GM10248 (cell line): ENCODE results near the gene KCNMA1.

Experiments used
- CTCF ChIA-PET: fragments of 300-600 bp; sonication (Branson Sonifier 250); formaldehyde crosslinking; extraction: SDS; loops from one replicate; lab custom pipeline; 2021; ENCODE audit warnings: antibody characterized with exemption; lab: Yijun Ruan, JAX
- POLR2A ChIA-PET: fragments of 350-650 bp; sonication (Branson Sonifier 250); formaldehyde crosslinking; extraction: SDS; loops from one replicate; lab custom pipeline; 2020; ENCODE audit warnings: antibody characterized with exemption; lab: Yijun Ruan, JAX
- DNase-seq: peaks from one replicate; pipeline ENCODE4 v3.0.0; 2012; ENCODE audit errors: extremely low spot score
- TF ChIP-seq, protein P1 (sequence below): IDR thresholded peaks from 2 replicates; pipeline ENCODE4 v1.5.1; 2012; ENCODE audit warnings: mild to moderate bottlenecking, low read depth; ENCODE audit errors: extremely low read depth, missing control alignments, control extremely low read depth

KCNMA1 gene

DNA sequence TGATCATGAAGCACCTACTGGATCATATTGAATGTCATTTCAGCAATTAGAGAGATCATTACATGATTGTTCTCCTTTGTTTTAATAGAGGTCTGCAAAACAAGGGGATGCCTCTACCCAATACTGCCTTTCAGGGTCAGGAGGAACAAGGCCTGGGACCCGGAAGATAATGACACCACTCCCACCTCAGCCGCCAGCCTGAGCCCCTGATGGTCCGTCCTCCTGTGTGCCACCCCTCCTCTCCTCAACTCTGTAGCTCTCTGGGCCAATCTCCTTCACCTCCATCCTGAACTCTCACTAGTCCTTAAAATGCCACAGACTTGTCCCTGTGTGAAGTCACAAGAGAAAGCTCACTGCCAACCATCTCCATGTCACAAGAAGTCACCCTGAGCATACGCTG lies 38.0 kb downstream of the KCNMA1 start:
- POLR2A ChIA-PET, result no interaction called here
- TF ChIP-seq, protein P1, sequence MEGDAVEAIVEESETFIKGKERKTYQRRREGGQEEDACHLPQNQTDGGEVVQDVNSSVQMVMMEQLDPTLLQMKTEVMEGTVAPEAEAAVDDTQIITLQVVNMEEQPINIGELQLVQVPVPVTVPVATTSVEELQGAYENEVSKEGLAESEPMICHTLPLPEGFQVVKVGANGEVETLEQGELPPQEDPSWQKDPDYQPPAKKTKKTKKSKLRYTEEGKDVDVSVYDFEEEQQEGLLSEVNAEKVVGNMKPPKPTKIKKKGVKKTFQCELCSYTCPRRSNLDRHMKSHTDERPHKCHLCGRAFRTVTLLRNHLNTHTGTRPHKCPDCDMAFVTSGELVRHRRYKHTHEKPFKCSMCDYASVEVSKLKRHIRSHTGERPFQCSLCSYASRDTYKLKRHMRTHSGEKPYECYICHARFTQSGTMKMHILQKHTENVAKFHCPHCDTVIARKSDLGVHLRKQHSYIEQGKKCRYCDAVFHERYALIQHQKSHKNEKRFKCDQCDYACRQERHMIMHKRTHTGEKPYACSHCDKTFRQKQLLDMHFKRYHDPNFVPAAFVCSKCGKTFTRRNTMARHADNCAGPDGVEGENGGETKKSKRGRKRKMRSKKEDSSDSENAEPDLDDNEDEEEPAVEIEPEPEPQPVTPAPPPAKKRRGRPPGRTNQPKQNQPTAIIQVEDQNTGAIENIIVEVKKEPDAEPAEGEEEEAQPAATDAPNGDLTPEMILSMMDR, result no peak
- CTCF ChIA-PET, result interaction anchor here (0.8 to 2.1 kb wide), 3 partner anchors 13 to 60 kb away, joined by 3 to 4 read pairs (median 3); no protein-coding TSS in a partner anchor
- DNase-seq, result no peak

- ChIA-PET POLR2A (no interaction called here), CTCF (interaction anchor here (1.1 kb wide), 1 partner anchor 16 kb away, joined by 3 read pairs; no protein-coding TSS in a partner anchor)
- TF ChIP-seq, protein P1, result no peak
- DNase-seq, result no peak
These were observed 39.0 kb downstream of the KCNMA1 start for GRCh38 chr10:77598606-77599005.

GRCh38 chr10:77597560-77597959 lies 40.0 kb downstream of the KCNMA1 start:
- no peak for DNase-seq
- CTCF ChIA-PET, result no interaction called here
- POLR2A ChIA-PET, result no interaction called here
- TF ChIP-seq, protein P1, result no peak

DNA sequence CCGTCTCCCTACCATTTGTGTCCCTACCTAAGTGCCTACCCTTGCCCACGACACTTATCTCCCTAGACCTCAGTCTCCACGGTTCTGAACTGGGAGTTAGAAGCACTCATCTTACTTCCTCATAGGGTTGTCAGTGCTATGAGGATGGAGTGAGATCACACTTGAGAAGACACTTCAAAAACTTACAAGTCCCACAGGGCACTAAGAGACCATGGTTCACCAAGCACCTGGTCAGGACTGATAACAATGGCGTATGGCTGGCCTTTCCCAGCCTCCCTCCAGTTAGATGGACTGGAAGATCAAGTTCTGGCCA lies 43.2 kb downstream of the KCNMA1 start:
- ChIA-PET POLR2A (no interaction called here), CTCF (interaction anchor here (0.7 to 1.2 kb wide), 2 partner anchors 47 to 117 kb away, joined by 3 read pairs; no protein-coding TSS in a partner anchor)
- TF ChIP-seq, protein P1, result no peak
- no peak for DNase-seq

DNA sequence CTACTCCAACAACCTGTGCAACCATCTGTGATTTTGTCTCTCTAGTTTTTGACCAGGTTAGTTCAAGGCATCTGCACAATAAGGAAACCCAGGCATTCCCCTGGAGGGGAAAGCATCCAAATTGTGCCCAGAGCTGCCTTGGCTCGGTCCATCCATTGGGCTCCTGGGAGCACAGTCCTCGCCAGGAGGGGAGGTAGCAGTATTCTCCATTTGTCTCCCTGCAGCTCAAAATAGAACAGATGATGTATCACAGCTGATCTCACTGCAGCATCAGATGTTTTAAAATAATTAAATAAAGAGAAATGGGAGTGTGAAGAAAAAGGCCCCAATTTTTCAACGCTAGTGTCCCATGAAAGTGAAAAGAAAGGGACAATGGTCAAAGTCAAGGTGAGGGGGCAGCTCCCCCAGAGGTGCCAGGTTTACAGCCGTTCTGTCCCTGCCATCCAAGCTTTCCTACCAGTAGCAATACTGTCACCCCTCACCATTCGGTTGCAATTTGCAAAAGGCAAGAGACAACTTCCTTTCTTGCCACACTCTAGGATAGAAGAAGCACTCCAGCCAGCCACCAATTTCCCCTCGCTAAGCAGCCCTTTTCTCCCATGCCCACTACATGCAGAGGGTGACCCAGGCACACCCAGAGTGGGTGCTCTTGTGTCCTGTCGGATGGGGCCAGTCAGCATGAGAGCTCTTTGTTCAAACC lies 43.7 kb downstream of the KCNMA1 start:
- CTCF ChIA-PET, result interaction anchor here (0.7 to 1.2 kb wide), 2 partner anchors 47 to 118 kb away, joined by 3 read pairs; no protein-coding TSS in a partner anchor
- TF ChIP-seq, protein P1, result no peak
- no peak for DNase-seq
- POLR2A ChIA-PET, result no interaction called here

DNA sequence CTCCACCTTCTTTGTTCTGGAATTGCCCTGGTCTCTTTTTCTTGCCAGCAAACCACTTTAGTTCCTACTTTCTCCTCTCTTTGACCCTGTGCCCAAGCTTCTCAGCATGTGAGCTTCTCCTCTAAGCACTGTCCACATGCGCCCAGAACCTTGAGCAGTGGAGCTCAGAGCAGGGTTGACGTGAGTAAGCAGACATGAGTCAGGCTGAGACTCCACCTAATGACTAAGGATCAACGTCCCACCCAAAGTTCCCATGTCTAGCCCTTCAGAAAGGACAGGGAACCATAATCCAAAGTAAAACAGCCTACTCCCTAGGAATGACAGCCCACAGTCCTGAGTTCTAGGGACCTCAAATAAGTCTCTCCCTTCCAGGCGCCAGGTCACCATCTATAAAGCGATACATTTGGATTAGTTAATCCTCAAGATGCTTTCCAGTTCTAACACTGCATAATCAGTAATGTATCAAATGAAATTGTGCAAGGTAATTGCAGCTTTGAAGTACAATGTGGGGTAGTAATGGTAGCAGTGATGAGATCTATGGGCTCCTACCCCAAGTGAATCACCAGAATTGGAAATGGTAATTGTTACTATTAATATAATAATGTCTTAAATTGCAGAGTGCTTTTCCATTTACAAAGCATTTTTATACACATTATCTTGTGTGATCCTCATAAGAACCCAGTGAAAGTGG lies 44.5 kb downstream of the KCNMA1 start:
- DNase-seq, result no peak
- TF ChIP-seq, protein P1, result no peak
- ChIA-PET CTCF (no interaction called here), POLR2A (no interaction called here)
